ENCODE measurements around the gene HMOX1. TPM values are rescaled to one million over a fixed set of nuclear protein-coding genes. Genes with fewer than 3 reads are reported as not detected.
"Not testable (repeated sequence)": the region's sequence is repeated elsewhere in the genome, so short reads cannot be mapped to it uniquely, and the experiment has no call there.

The HMOX1 gene
- total RNA-seq, 3 donors from 2014 or later, result 11.5 to 38.6 (median 21.3) TPM

- no peaks in the 10 kb centered on the region for H3K4me1 ChIP-seq
Measured at GRCh38 chr22:35432228-35432905, 51.5 kb downstream of the HMOX1 start.

GRCh38 chr22:35434061-35434710 is 53.3 kb downstream of the HMOX1 start:
- intact Hi-C loops (cut with DNase I; ENCODE audit: low total_unique reads), result no loop called here
- H3K9me3 ChIP-seq, result peaks cover 9 to 12% of the 10 kb centered on the region in 2 donors
- H3K27me3 ChIP-seq, result no peaks in the 10 kb centered on the region
- no peaks in the 10 kb centered on the region for H3K4me1 ChIP-seq
- TF ChIP-seq POLR2A (IDR thresholded peaks at IDR 0.05) (no peak), POLR2AphosphoS5 (IDR thresholded peaks at IDR 0.05) (no peak), CTCF (IDR thresholded peaks at IDR 0.05) (no peak)
- no peak for DNase-seq (ENCODE audit: low spot score in 2 of 2)
- H3K27ac ChIP-seq, result no peak overlapping the region
- no peak overlapping the region for H3K4me3 ChIP-seq
- no peaks in the 10 kb centered on the region for H3K36me3 ChIP-seq

More at GRCh38 chr22:35432228-35432905, 51.5 kb downstream of the HMOX1 start:
- Histone ChIP-seq H3K27me3 (no peaks in the 10 kb centered on the region), H3K36me3 (no peaks in the 10 kb centered on the region), H3K4me3 (no peak overlapping the region), H3K9me3 (peaks cover 9 to 12% of the 10 kb centered on the region in 2 donors), H3K27ac (no peak overlapping the region)
- TF ChIP-seq POLR2AphosphoS5 (IDR thresholded peaks at IDR 0.05) (no peak), CTCF (IDR thresholded peaks at IDR 0.05) (no peak), POLR2A (IDR thresholded peaks at IDR 0.05) (no peak)
- intact Hi-C loops (cut with DNase I; ENCODE audit: low total_unique reads), result no loop called here
- no peak for DNase-seq (ENCODE audit: low spot score in 2 of 2)

DNA sequence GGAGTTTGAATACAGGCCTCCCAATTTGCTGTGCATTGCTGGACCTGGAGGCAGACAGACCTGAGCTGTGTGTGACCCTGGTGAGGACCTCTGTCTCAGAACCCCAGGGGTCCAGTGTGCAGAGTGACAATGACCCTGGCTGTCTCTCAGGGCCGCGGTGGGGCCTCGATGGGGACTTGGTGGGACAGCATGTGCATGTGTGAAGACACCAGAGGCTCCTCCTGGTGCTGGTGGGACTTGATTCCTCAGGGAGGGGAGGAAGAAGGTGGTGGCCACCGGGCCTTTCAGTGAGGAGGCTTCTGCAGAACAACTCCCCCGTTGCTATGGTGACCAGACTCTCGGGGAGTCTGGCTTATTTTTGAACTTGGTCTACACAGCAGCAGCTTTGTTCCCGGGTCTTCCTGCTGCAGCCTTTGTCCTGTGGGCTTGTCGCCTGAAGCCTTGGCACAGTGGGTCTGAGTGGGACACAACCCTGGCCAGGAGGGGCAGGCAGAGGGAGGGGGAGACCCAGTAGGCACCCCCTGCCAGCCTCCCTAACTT is 54.4 kb downstream of the HMOX1 start:
- TF ChIP-seq POLR2A (IDR thresholded peaks at IDR 0.05) (no peak), CTCF (IDR thresholded peaks at IDR 0.05) (no peak), POLR2AphosphoS5 (IDR thresholded peaks at IDR 0.05) (no peak)
- no peaks in the 10 kb centered on the region for H3K4me1 ChIP-seq
- no peak overlapping the region for H3K27ac ChIP-seq
- intact Hi-C loops (cut with DNase I; ENCODE audit: low total_unique reads), result no loop called here
- H3K36me3 ChIP-seq, result no peaks in the 10 kb centered on the region
- peaks cover 9 to 12% of the 10 kb centered on the region in 2 donors for H3K9me3 ChIP-seq
- H3K4me3 ChIP-seq, result no peak overlapping the region
- no peaks in the 10 kb centered on the region for H3K27me3 ChIP-seq
- no peak for DNase-seq (ENCODE audit: low spot score in 2 of 2)

- intact Hi-C loops (cut with DNase I; ENCODE audit: low total_unique reads), result no loop called here
- H3K27me3 ChIP-seq, result no peaks in the 10 kb centered on the region
- H3K4me3 ChIP-seq, result no peak overlapping the region
- H3K36me3 ChIP-seq, result no peaks in the 10 kb centered on the region
- H3K9me3 ChIP-seq, result peaks cover 9 to 12% of the 10 kb centered on the region in 2 donors
- no peak for DNase-seq (ENCODE audit: low spot score in 2 of 2)
- no peaks in the 10 kb centered on the region for H3K4me1 ChIP-seq
- H3K27ac ChIP-seq, result no peak overlapping the region
- no peak for TF ChIP-seq POLR2AphosphoS5 (IDR thresholded peaks at IDR 0.05)
- no peak for TF ChIP-seq CTCF (IDR thresholded peaks at IDR 0.05)
- no peak for TF ChIP-seq POLR2A (IDR thresholded peaks at IDR 0.05)
Measured at GRCh38 chr22:35436421-35436820, 55.5 kb downstream of the HMOX1 start.

GRCh38 chr22:35437049-35437448 is 56.2 kb downstream of the HMOX1 start:
- Histone ChIP-seq H3K9me3 (peaks cover 9 to 12% of the 10 kb centered on the region in 2 donors), H3K27me3 (no peaks in the 10 kb centered on the region), H3K27ac (no peak overlapping the region), H3K4me3 (no peak overlapping the region), H3K36me3 (no peaks in the 10 kb centered on the region), H3K4me1 (no peaks in the 10 kb centered on the region)
- no peak for DNase-seq (ENCODE audit: low spot score in 2 of 2)
- intact Hi-C loops (cut with DNase I; ENCODE audit: low total_unique reads), result no loop called here
- TF ChIP-seq POLR2AphosphoS5 (IDR thresholded peaks at IDR 0.05) (no peak), POLR2A (IDR thresholded peaks at IDR 0.05) (no peak), CTCF (IDR thresholded peaks at IDR 0.05) (no peak)

- H3K27me3 ChIP-seq; intact Hi-C loops (cut with DNase I; ENCODE audit: low total_unique reads); H3K27ac ChIP-seq: not testable (repeated sequence)
Measured at GRCh38 chr22:35438673-35439364, 57.9 kb downstream of the HMOX1 start.

More at GRCh38 chr22:35438673-35439364, 57.9 kb downstream of the HMOX1 start:
- H3K4me3 ChIP-seq; DNase-seq (ENCODE audit: low spot score in 2 of 2); H3K36me3 ChIP-seq; H3K9me3 ChIP-seq; H3K4me1 ChIP-seq: not testable (repeated sequence)

Data from breast epithelium (tissue), 4 donors.